ENCODE data around the gene BTNL3. TPM values are rescaled to one million over a fixed set of nuclear protein-coding genes. Genes with fewer than 3 reads are reported as not detected.

BTNL3 gene
- total RNA-seq, 1 donor from 2014 or later: not detected

DNA sequence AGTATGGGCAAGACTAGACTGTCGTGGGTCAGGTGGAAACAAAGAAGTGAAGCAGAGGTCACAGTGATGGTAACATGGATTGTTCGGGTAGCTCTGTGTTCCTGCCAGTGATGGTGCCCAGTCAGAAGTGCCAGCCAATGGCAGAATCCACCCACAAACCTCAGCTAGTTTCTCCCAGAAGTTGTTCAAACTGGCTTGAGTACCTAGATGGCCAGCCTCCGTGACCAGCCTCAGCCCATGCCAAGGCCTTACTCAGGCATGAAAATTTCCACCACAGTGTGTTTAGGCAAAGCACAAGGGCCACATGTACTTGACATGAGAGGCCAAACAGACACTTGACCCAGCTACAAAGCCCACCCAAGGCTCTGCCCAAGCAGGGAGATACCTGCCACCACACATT, 32.0 kb downstream of the BTNL3 start:
- no peak for DNase-seq (ENCODE audit: low read depth in 2 of 2)

DNA sequence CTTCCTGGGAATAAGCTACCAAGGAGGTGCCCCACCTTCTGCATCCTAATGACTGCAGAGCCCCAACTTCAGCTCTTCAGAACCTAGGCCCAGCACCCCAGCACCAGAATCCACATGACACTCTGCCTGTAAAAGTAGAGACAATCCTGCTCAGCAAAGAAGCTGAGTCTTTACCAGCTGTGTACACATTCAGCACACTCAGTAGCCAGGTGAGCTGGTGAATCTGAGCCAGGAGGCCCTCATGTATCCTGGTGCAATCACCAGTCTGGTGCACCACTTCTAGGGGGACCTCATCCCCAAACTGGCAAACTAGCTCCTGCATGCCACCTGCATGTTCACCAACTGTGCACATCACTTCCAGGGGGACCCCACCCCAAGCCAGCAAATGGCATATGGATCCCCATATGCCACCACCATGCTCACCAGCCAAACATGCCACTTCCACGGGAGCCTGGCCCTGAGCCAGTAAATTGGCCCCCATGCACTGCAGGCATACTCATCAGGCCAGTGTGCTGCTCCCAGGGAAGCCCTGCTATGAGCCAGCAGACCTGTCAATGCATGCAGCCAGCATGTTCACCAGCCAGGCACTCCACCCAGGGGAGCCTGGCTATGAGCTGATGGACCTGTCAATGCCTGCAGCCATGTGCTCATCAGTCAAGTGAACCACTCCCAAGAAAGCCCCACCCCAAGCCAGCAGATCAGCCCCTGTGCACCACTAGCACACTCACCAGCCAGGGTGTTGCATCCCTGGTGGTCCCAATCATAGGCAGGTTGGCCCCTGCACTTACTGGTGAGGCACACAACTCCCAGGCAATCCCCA, 35.8 kb downstream of the BTNL3 start:
- DNase-seq (ENCODE audit: low read depth in 2 of 2): no peak

DNA sequence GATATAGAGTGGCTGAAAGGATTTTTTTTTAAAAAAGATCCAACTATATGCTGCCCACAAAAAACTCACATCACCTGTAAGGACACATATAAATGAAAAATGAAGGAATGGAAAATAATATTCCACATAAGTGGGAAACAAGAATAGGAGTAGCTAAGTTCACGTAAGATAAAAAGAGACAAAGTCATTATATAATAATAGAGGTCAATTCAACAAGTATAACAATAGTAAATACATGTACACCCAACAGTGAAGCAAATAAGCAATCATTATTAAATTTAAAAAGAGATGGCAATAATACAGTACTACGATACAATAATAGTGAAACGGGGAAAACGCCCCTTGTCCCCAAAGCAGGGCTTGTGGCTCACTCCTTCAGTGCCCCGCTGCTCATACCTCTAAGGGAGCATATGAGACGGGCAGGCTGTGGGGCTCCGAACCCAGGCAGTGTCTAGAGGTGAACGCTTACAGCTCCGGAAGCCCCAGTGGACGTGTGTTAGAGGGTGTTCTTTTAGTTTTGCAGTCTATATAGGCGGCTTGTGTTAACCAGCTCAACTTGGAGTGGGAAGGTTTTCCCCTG, 38.9 kb downstream of the BTNL3 start:
- no peak for DNase-seq (ENCODE audit: low read depth in 2 of 2)

DNA sequence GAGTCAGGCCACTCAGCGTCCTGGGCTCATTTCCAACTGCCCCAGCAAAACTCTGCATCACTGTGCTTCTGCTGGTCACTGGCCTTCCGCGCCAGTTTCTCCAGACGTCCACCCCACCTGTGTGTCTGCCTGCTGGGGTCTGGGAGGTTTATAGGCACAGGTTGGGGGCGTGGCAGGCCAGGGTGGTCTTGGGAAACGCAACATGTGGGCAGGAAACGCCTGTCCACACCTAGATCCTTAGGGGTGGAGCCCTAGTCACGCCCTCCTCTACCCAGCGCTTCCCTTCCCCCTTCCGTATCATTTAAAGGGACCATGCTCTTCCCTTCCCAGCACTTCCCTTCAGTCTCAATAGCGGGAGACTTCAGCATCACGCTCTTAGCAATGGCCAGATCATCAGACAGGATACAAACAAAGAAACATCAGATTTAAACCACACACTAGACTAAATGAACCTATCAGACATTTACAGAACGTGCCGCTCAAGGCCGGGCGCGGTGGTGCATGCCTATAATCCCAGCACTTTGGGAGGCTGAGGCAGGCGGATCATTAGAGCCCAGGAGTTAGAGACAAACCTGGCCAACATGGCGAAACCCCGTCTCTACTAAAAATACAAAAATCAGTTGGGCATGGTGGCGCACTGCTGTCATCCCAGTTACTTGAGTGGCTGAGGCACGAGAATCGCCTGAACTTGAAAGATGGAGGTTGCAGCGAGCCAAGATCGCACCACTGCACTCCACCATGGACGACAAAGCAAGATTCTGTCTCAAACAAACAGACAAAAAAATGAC, 39.6 kb downstream of the BTNL3 start:
- no peak for DNase-seq (ENCODE audit: low read depth in 2 of 2)

DNA sequence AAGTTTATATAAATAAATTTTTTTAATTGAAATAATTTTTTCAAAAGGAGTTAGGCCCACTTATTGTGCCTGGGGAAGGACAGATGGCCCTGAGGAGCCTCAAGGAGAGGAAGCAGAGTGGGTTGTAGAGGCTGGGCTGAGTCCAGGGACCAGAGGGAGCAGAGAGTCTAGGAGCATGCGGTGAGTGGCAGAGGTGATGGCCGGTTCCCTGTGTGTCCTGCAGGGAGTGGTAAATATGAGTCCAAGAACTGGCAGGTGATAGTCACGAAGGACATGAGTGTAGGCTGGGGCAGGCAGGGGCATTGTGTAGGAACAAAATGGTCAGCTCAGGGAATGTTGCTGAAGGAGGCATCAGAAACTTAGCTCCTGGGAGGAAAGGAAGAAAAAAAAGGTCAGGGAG, 43.1 kb downstream of the BTNL3 start:
- DNase-seq (ENCODE audit: low read depth in 2 of 2): no peak

DNA sequence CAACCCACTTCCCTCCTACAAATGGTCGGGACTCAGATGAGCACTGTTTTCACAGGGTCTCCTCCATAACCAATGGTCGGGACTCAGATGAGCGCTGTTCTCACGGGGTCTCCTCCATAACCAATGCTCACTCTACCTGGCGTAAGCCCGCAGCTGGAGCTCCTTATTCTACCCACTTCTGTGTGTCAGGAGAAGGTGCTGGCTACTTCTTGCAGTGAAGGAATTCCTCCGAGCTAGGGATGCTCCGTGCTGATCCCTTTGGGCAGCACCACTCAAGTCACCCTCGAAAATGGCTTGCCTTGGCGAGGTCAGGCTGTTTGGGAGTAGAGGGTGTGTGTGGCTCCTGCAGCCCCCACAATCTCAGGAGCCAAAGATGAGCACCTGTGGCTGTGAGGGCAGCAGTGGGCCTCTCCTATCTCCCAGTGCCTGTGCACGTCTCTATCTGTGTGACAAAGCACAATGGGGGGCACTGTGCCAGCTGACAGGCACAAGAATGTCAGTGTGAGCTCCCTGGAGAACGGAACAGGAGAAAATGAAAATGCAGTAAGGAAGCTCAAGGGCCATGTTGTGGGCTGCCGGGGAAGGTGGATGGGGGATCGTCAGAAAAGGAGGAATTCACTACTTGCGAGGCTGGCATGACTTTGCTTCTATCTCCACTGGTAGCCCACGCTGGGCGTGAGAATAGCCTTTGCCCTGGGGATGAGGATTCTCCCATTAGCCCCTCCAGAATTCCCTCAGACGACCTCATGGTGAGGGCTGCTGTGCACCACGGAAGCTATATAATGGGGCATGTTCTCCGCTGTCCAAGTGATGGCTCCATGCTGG, 47.6 kb downstream of the BTNL3 start:
- DNase-seq (ENCODE audit: low read depth in 2 of 2): peak in 1 of 2 donors; percentile 57

DNA sequence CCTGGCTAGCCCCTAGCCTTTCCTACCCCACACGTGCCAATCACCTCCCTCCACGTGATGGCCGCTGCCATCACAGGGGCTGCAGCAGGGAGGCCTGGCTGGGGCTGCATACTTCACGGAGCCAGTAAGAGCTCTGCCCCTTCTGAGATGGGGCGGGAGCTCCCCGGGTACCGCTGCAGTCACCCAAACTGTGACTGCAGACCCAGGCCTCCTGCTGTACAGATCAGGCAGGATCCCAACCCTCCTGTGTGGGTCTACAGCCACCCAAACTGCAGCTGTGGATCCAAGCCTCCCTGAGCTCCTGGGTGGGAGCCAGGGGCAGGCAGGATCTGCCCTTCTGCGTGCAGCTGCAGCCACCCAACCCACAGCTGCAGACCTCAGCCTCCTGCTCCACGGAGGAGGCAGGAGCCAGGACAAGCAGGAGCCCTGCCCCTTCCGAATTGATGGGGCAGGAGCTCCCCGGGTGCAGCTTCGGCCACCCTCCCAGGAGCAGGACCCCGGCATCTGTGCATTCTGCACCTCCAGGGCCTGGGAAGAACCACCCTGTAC, 48.2 kb downstream of the BTNL3 start:
- no peak for DNase-seq (ENCODE audit: low read depth in 2 of 2)

DNA sequence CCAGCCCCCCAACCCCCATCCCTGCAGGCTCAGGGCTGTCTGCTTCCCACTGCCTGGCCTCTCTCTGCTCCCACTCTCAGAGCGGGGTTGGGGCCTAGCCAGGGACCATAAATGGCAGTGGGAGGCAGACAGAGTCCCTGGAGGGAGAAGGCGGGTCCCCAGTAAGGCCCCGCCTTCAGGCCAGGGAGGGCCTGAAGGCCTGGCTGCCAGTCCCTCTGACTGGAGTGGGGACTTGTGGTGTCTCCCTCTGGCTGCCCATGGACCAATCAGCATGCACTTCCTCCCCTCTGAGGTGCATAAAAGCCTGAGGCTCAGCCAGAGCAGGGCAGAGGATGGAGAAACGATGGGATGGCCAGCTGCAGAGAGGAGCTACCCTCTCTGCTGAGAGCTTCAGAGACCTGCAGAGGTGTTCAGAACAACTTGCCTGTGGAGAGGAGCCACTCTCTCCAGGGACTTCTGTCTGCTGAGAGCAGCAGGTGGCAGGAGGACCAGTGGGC, 48.8 kb downstream of the BTNL3 start:
- DNase-seq (ENCODE audit: low read depth in 2 of 2): no peak

DNA sequence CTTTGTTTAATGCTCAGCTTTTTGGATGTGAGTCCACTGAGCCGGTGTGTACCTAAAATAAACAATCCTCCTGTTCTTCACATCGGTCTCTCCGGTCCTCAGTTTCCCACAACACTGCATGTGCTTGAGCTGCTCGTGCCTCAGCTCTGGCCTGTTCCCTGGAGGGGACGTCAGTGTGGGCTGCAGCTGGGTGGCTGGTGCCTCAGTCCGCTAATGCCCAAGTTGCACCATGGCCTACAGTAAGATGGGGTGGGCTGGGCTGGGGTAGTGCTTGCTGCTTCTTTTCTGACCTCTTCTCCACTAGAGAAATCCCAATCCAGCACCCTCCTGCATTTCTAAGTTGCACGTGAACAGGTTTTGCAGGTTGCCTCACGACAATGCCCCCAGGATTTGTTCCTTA, 50.8 kb downstream of the BTNL3 start:
- DNase-seq (ENCODE audit: low read depth in 2 of 2): no peak

DNA sequence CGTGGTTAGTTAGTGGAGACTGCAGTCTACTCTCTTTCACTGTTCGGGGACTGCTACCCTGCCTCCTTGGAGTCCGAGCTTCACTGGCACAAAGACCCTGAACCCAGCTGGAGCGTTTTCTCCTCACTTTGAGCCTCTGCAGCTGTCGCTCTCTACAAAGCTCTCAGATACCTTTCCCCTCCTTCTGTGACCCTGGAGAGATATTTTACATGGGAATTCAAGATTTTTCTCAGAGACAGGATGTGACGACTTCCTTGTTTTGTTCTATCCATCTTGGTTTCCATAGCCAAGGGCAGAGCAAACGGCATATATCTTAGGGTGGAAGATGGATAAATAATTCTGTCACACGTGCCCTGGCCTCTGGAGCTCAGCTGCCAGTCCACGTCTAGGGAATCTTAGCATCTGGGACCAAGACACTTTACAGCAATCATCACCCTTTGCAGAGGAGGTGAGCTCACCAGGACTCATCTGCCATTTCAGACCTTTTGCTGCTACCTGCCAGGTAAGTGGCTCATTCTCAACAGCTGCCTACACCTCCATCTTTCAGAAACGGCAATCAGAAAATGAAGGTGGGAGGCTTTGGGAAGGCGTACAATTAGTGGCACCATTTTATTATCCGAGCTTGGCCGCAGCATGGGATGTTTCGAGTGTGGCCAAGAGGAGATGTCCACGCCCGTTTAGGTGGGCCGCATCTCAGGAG, 51.4 kb downstream of the BTNL3 start, which contains the start of gene BTNL9:
Gene BTNL9, plus strand, starts transcription at position 336 of the 700 bp plus-strand sequence. CDS start 5,224 bp downstream, outside the sequence.
- DNase-seq (ENCODE audit: low read depth in 2 of 2): peak in 1 of 2 donors; percentile 40

DNA sequence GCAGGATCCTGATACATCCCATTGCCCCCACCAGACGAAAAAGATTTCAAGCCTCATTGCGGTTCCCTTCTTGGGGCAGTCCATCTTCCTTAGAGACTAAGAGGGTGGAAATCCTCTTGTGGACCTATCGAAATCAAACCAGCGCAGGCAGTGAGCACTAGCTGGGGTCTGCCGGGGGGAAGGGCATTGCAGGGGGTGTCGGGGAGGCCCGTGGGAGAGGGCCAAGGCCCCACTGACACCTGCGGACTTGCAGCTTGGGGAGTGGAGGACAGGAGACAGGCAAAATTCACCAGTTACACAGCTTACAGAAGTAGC, 51.9 kb downstream of the BTNL3 start:
- no peak for DNase-seq (ENCODE audit: low read depth in 2 of 2)

DNA sequence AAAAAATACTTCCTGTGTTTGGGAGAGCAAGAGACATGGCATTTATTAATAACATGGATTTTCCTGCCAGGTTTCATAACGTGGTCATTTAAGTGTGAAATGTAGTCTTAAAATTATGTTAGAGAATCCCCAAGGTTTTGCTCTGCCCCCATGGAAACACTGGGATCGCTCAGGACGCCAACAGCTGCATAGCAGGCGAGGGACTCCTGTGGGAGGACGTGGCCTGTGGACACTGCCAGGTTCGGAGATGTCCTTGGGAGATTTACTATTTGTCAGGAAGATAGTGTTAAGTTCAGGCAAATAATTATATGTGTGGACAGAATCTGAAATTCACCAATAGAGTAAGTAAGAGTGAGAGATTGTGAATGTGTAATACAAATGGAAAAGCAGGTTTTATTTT, 52.4 kb downstream of the BTNL3 start:
- no peak for DNase-seq (ENCODE audit: low read depth in 2 of 2)

DNA sequence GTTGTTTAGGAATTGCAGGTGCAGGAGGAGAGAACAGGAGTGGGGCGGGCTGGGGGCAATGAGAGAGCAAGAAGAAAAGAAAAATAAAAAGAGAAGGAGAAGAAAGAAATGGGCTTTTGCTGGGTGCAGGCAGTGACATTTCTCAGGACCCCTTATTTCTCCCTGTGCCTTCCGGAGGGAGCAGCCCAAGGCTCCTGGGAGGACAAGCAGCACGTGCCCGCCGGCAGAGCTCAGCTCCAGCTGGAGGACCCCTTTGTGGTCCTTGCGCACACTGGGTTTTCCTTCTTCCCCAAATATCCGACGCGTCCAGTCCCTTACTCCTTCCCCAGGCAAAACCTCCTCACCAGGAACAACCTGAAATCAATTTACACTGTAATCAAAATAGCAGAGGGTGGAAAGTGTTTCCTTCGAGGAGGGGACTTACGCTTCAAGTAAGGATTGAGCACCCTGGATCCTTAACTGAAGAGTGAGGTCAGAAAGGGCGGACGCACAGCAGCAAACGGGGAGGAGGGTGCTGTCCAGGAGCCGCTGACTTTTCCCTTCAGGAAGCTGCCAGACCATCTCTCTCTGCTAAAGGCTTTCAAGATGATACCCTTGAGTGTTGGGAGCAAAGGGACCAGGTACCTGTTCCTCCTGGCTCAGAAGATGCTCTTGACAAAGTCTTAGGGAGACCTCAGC, 53.5 kb downstream of the BTNL3 start:
- DNase-seq (ENCODE audit: low read depth in 2 of 2): no peak

DNA sequence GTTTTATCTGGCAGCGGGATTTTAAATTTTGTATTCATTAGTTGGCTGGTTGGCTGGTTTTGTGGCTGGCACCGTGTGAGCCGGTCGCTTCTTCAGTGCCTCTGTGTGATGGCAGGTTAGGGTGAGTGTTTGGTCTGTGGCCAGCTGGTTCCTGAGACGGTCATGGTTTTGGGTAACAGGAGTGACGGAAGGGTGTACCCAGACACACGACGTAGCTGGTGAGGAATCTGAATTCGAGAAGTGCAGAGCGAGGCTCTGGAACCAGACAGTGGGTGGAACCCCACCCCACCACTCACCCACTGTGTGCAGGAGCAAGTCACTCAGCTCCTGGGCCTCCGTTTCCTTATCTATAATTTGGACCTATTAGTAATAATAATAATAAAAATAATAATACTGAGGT, 54.1 kb downstream of the BTNL3 start:
- DNase-seq (ENCODE audit: low read depth in 2 of 2): no peak

DNA sequence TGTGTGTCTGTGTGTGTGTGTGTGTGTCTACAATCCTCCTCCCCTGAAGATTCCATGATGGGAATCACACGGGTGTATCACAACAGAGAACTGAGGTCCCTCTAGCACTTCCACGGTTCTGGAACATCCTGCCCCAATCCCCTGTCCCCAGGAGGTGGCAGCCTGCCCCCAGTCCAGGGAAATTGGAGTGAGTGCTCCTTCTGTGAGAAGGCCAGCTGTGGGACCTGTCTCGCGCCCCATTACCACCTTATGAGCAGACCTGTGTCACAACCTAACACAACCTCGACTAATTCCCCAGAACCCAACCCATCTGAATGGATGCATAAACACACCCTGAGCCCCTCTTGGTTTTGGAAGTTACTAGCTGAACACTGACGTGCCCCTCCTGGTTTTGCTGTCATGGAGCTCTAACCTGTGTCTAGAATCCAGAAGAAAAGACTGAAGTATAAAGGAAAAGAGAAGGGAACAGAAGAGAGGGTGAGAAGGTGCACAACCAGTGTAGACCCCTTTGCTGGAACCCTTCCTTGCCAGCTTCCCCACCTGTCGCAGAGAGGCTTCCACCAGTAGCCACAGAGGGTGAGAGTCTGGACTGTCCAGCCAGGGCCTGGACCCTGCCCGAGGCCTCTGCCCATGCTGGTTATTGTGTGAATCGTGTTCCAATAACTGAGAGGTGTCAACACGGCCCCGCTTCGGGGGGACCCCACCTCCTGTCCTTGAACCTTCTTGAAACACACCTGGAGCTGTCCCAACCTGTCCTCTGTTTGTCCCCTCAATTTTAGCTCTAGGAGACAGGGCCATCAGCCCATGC, 54.8 kb downstream of the BTNL3 start:
- DNase-seq (ENCODE audit: low read depth in 2 of 2): peak in 1 of 2 donors; percentile 18

DNA sequence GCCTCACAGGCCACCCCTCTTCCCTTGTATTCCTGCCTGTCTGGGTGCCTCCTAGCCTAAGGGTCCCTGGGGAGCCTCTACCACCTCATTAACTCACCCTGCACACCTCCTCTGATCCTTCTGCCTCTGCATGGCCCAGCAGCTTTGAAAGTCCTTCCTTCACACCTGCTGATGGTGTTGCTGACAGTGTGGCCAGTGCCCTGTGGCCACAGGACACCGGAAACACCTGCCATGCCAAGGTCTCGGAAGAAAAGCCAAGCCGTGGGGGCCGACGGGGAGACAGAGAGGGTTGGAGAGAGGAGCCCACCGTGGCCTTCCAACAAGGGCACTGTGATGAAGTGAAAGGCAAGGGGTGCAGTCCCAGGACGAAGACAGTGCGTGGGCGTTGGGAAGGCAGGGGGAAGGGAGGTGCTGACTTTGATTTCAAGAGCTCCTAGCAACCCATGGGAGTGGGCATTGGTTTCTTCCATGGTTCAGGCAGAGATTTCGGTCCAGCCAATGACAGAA, 55.5 kb downstream of the BTNL3 start:
- DNase-seq (ENCODE audit: low read depth in 2 of 2): no peak

DNA sequence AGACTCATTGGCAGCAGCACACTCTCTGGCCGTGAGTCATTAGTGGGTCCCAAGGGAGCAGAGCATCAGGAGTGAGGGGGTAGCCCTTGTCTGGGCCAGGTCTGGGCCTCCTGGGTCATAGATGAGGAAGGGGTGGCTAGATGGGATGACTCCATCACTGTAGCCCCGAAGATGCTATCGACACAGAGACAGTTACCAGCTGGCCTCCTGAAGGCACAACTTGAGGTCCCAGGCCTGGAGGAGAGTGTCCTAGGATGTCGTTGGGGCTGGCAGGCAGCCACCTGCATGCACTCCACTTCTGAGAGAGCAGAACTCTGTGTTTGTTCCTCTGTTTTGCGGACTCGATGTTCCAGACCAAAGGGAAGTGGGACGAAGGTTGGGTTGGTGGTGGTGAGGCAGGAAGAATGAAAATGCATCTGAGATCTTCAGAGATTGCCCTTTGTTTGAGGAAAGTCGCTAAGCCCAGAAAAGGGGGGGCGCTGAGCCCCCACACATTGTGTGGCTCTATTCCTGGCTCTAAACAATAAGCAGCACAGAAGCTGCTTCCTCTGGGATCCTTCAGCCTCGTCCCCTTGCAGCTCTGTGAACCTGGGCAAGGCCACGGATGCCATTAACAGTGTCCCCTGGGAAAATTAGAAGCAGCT, 56.1 kb downstream of the BTNL3 start:
- DNase-seq (ENCODE audit: low read depth in 2 of 2): no peak

DNA sequence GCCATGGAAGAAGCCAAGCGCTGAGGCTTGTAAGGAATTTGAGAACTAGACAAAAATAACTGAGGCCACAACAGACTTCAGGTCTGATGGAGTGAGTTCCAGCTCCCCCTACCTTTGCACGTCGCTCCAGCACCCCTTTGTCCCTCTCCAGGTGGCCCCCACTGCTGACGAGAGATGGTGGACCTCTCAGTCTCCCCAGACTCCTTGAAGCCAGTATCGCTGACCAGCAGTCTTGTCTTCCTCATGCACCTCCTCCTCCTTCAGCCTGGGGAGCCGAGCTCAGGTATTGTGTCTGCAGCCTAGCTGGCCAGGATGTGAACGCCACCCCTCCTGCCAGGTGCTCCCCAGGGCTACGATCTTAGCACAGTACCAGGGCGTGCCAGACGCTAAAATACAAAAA, 56.7 kb downstream of the BTNL3 start:
- no peak for DNase-seq (ENCODE audit: low read depth in 2 of 2)
